Fibroblast of the aortic adventitia (primary cell): ENCODE data around the gene PTCD2. TPM values are rescaled to one million over a fixed set of nuclear protein-coding genes. Genes with fewer than 3 reads are reported as not detected.

ENCODE experiments used
- DNase-seq: peaks from one replicate; pipeline ENCODE4 v3.0.0-alpha.2; 2010; ENCODE audit warnings: low read depth
- H3K4me3 ChIP-seq: 2 replicates; pipeline ENCODE4 v1.5.1; 2011; ENCODE audit warnings: low read depth, mild to moderate bottlenecking, control low read depth, low read length, moderate library complexity
- CTCF ChIP-seq: IDR thresholded peaks from 2 replicates; pipeline ENCODE4 v1.5.1; 2011; ENCODE audit warnings: mild to moderate bottlenecking, low read length, control low read depth, inconsistent platforms; ENCODE audit not compliant: insufficient read depth
- small RNA-seq: library from RNA; depleted of rRNA; stranded (forward); fragments of <200 nt; gene quantifications from one replicate; pipeline ENCODE3, GENCODE V24; 2012
- total RNA-seq: library from RNA; depleted of rRNA; stranded (reverse); fragments of >200 nt; gene quantifications from 2 replicates; pipeline ENCODE4 v1.2.3, GENCODE V29; 2012; ENCODE audit warnings: low replicate concordance

The PTCD2 gene
- total RNA-seq, 1 donor, result 13.6 TPM

- no peak for TF ChIP-seq CTCF
- no peak for DNase-seq
These were observed 95.6 kb downstream of the PTCD2 start for GRCh38 chr5:72415616-72416325.

GRCh38 chr5:72417333-72418062 lies 97.3 kb downstream of the PTCD2 start:
- H3K4me3 ChIP-seq, result no peak overlapping the region
- no peak for TF ChIP-seq CTCF
- no peak for DNase-seq

More at GRCh38 chr5:72415616-72416325, 95.6 kb downstream of the PTCD2 start:
- H3K4me3 ChIP-seq, result no peak overlapping the region

Small RNA genes within 50 kb of the gene (small RNA-seq; reads per million reads assigned to genes)
- not detected for gene RN7SL153P

Other genes starting within 250 kb of the PTCD2 start
- gene MAP1B, start 212.9 kb upstream of the PTCD2 start, total RNA-seq, result 130 and 401 TPM in 2 replicates
- 80.6 and 83.6 TPM in 2 replicates for gene MRPS27, start 133 bp upstream of the PTCD2 start, total RNA-seq
- not detected in 2 replicates for gene ZNF366, start 187.0 kb downstream of the PTCD2 start, total RNA-seq